D721Med (cell line): ENCODE results near the gene NEMP1.

Source experiments
- DNase-seq: peaks from one replicate; pipeline ENCODE4 v3.0.0; 2011; ENCODE audit warnings: low spot score; ENCODE audit not compliant: insufficient read length
- FAIRE-seq: peaks from 2 replicates; lab custom pipeline; 2011; peaks lifted over from hg19 to GRCh38; lab: Jason Lieb, UNC
- CTCF ChIP-seq: IDR thresholded peaks from 2 replicates; pipeline ENCODE4 v1.5.1; 2012; ENCODE audit warnings: mild to moderate bottlenecking, control low read depth; ENCODE audit not compliant: insufficient read depth; ENCODE audit errors: missing control alignments

NEMP1 gene

GRCh38 chr12:57048423-57049118 lies 30.0 kb downstream of the NEMP1 start:
- no peak for DNase-seq
- FAIRE-seq, result no peak
- TF ChIP-seq CTCF, result no peak

GRCh38 chr12:57047981-57048380 lies 30.6 kb downstream of the NEMP1 start:
- FAIRE-seq, result no peak
- no peak for DNase-seq
- TF ChIP-seq CTCF, result no peak

GRCh38 chr12:57046947-57047890 lies 31.4 kb downstream of the NEMP1 start:
- no peak for FAIRE-seq
- DNase-seq, result no peak
- no peak for TF ChIP-seq CTCF

GRCh38 chr12:57046086-57046791 lies 32.4 kb downstream of the NEMP1 start:
- DNase-seq (no peak), FAIRE-seq (no peak)

DNA sequence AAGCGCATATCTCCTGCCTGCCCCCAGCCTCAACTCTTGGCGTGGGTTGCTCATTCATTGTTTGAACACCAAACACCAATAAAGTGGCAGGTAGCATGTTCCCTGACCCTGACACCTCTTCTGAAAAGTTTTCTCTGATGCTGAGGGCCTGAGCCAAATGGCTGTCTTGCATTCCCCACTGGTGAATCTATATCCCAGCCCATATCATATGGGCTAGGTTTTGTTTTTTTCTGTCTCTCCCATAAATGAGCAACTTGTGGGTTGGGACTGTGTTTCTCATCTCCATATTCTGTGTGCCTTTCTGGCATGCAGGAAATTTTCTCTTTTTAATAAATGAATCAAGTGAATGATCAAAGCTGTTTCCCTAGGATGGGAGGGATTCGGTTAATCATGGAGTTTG lies 33.7 kb downstream of the NEMP1 start:
- no peak for FAIRE-seq
- no peak for DNase-seq
- TF ChIP-seq CTCF, result no peak

More at GRCh38 chr12:57046086-57046791, 32.4 kb downstream of the NEMP1 start:
- no peak for TF ChIP-seq CTCF

DNA sequence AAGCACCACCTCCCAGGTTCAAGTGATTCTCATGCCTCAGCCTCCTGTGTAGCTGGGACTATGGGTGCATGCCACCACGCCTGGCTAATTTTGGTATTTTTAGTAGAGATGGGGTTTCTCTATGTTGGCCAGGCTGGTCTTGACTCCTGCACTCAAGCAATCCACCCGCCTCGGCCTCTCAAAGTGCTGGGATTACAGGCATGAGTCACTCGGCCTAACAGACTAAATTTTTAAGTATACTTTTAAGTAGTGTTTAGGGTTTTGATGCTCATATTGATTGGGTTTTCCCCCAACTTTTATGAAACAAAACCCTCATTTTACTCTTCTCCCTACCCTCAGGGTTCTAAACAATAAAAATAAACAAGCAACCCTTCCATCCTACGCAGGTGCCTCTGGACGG lies 34.1 kb downstream of the NEMP1 start:
- no peak for DNase-seq
- FAIRE-seq, result no peak
- TF ChIP-seq CTCF, result no peak
